Myocyte (in vitro differentiated cells): ENCODE data around the gene ARIH1. TPM values are rescaled to one million over a fixed set of nuclear protein-coding genes. Genes with fewer than 3 reads are reported as not detected.

Experiments used
- microRNA counts: library from miRNA; unstranded; fragments of <30 nt; microRNA quantifications from one replicate; lab custom pipeline; 2016
- total RNA-seq: library from RNA; depleted of rRNA; stranded (reverse); fragments of >200 nt; gene quantifications from 2 replicates; pipeline ENCODE4 v1.2.3, GENCODE V29; 2014

The ARIH1 gene
- total RNA-seq, 1 donor from 2014 or later, result 40.4 TPM

MicroRNAs encoded within 50 kb of the gene (microRNA counts, 767-probe panel; counts per million panel counts)
- microRNA hsa-miR-630 (lab: Ali Mortazavi, UCI), result not detected

Other genes starting within 250 kb of the ARIH1 start
- gene PKM, start 243.1 kb upstream of the ARIH1 start, total RNA-seq, result 2,359 and 2,583 TPM in 2 replicates
- 53.1 and 61.4 TPM in 2 replicates for gene PARP6, start 201.8 kb upstream of the ARIH1 start, total RNA-seq
- 1.0 and 2.4 TPM in 2 replicates for gene CELF6, start 154.2 kb upstream of the ARIH1 start, total RNA-seq
- gene HEXA, start 98.3 kb upstream of the ARIH1 start, total RNA-seq, result 153 and 159 TPM in 2 replicates
- not detected in 2 replicates for gene TMEM202, start 76.0 kb upstream of the ARIH1 start, total RNA-seq
- gene GOLGA6B, start 180.4 kb downstream of the ARIH1 start, total RNA-seq, result 0.21 TPM in 1 of 2 replicates, not detected in the other
- gene HIGD2B, start 211.9 kb downstream of the ARIH1 start, total RNA-seq, result not detected in 2 replicates
- 32.1 and 33.9 TPM in 2 replicates for gene BBS4, start 211.9 kb downstream of the ARIH1 start, total RNA-seq